Liver (tissue), 9 donors: ENCODE measurements around the gene PRCD. TPM values are rescaled to one million over a fixed set of nuclear protein-coding genes. Genes with fewer than 3 reads are reported as not detected.

Experiments used
- DNase-seq: peaks from one replicate; pipeline ENCODE4 v3.0.0-alpha.2; 2017; ENCODE audit warnings: low spot score
- H3K27ac ChIP-seq, 2 donors: one replicate each; pipeline ENCODE4 v1.7.0; 2013; ENCODE audit warnings: inconsistent platforms in 2 of 2, low read length in 2 of 2, control low read depth in 1 of 2, low read depth in 1 of 2, mild to moderate bottlenecking in 1 of 2
- H3K27me3 ChIP-seq, 4 donors: one replicate each; pipeline versions ENCODE4 v1.6.1 to v1.7.0; 2013; ENCODE audit warnings: low read length in 3 of 4, inconsistent platforms in 1 of 4, mild to moderate bottlenecking in 1 of 4, moderate library complexity in 1 of 4; ENCODE audit not compliant: control insufficient read depth in 4 of 4, insufficient read depth in 4 of 4
- H3K36me3 ChIP-seq, 4 donors: one replicate each; pipeline versions ENCODE4 v1.6.1 to v1.7.0; 2013; ENCODE audit warnings: low read length in 3 of 4, mild to moderate bottlenecking in 3 of 4, low read depth in 1 of 4, moderate library complexity in 1 of 4; ENCODE audit not compliant: control insufficient read depth in 4 of 4, insufficient read depth in 3 of 4
- H3K4me1 ChIP-seq, 4 donors: one replicate each; pipeline versions ENCODE4 v1.6.1 to v1.7.0; 2013; ENCODE audit warnings: low read length in 3 of 4, mild to moderate bottlenecking in 3 of 4, moderate library complexity in 1 of 4; ENCODE audit not compliant: control insufficient read depth in 4 of 4, insufficient read depth in 4 of 4
- H3K4me3 ChIP-seq, 3 donors: one replicate each; pipeline versions ENCODE4 v1.6.1 to v1.7.0; 2013; ENCODE audit warnings: low read length in 3 of 3, control low read depth in 1 of 3, low read depth in 1 of 3, mild to moderate bottlenecking in 1 of 3
- H3K9ac ChIP-seq, 2 donors: one replicate each; pipeline ENCODE4 v1.7.0; 2013; ENCODE audit warnings: low read length in 2 of 2, mild to moderate bottlenecking in 2 of 2, moderate library complexity in 2 of 2, control low read depth in 1 of 2, low read depth in 1 of 2
- H3K9me3 ChIP-seq, 4 donors: one replicate each; pipeline versions ENCODE4 v1.6.1 to v1.7.0; 2013; ENCODE audit warnings: low read length in 3 of 4; ENCODE audit not compliant: control insufficient read depth in 4 of 4
- EGR1 ChIP-seq, 2 donors: IDR thresholded peaks; 2 replicates each; pipeline ENCODE4 v1.6.1; 2016 to 2018; ENCODE audit warnings: antibody characterized with exemption in 2 of 2, low read depth in 2 of 2
- FOXA1 ChIP-seq: IDR thresholded peaks from 2 replicates; pipeline ENCODE4 v1.6.1; 2016; ENCODE audit warnings: antibody characterized with exemption
- FOXA2 ChIP-seq: IDR thresholded peaks from 2 replicates; pipeline ENCODE4 v1.6.1; 2016; ENCODE audit warnings: antibody characterized with exemption
- GABPA ChIP-seq, 2 donors: IDR thresholded peaks in 1 of 2; conservative IDR thresholded peaks in 1 of 2; 2 replicates each; pipeline ENCODE4 v1.6.1; 2016; ENCODE audit warnings: antibody characterized with exemption in 2 of 2, mild to moderate bottlenecking in 1 of 2, moderate library complexity in 1 of 2
- HNF4A ChIP-seq, 2 donors: conservative IDR thresholded peaks; 2 replicates each; pipeline ENCODE4 v1.6.1; 2016; ENCODE audit warnings: antibody characterized with exemption in 2 of 2, mild to moderate bottlenecking in 2 of 2
- HNF4G ChIP-seq: IDR thresholded peaks from 2 replicates; pipeline ENCODE4 v1.6.1; 2016; ENCODE audit warnings: antibody characterized with exemption
- JUND ChIP-seq, 2 donors: IDR thresholded peaks; 2 replicates each; pipeline ENCODE4 v1.6.1; 2016; ENCODE audit warnings: antibody characterized with exemption in 2 of 2
- NR2F2 ChIP-seq: IDR thresholded peaks from 2 replicates; pipeline ENCODE4 v1.6.1; 2016; ENCODE audit warnings: antibody characterized with exemption
- RAD21 ChIP-seq, 2 donors: IDR thresholded peaks; 2 replicates each; pipeline ENCODE4 v1.6.1; 2016; ENCODE audit warnings: antibody characterized with exemption in 2 of 2, mild to moderate bottlenecking in 2 of 2
- RXRA ChIP-seq, 2 donors: IDR thresholded peaks; 2 replicates each; pipeline ENCODE4 v1.6.1; 2017 to 2018; ENCODE audit warnings: antibody characterized with exemption in 2 of 2, mild to moderate bottlenecking in 1 of 2
- SP1 ChIP-seq: IDR thresholded peaks from 2 replicates; pipeline ENCODE4 v1.6.1; 2018; ENCODE audit warnings: antibody characterized with exemption, mild to moderate bottlenecking
- TAF1 ChIP-seq: conservative IDR thresholded peaks from 2 replicates; pipeline ENCODE4 v1.6.1; 2016; ENCODE audit warnings: antibody characterized with exemption, mild to moderate bottlenecking
- YY1 ChIP-seq: IDR thresholded peaks from 2 replicates; pipeline ENCODE4 v1.6.1; 2016; ENCODE audit warnings: antibody characterized with exemption, mild to moderate bottlenecking
- WGBS: extraction: QIAGEN DNeasy Blood & Tissue Kit; methylation state at CpG from one replicate; pipeline ENCODE4 v1.1.7; 2013; 5-methylcytosine and 5-hydroxymethylcytosine counted together
- polyA plus RNA-seq, 2 donors: library from polyadenylated mRNA; stranded (reverse) in 1 of 2; unstranded in 1 of 2; fragments of 200-250 nt in 1 of 2; fragments of >200 nt in 1 of 2; fragmentation: Nextera tagmentation in 1 of 2; extraction: Ambion mirVana in 1 of 2; gene quantifications; one replicate each; pipeline versions ENCODE4 v1.2.1 to v1.2.3, GENCODE V29; 2013 to 2015
- total RNA-seq, 2 donors: library from RNA; depleted of rRNA; stranded (reverse); fragments of >200 nt; gene quantifications; one replicate each; pipeline ENCODE4 v1.2.3, GENCODE V29; 2014
- TF ChIP-seq, protein P1 (sequence below): IDR thresholded peaks from 2 replicates; pipeline ENCODE4 v1.6.1; 2016; ENCODE audit warnings: antibody characterized with exemption
- TF ChIP-seq, protein P2 (sequence below): fragments of 150-350 bp; IDR thresholded peaks from 2 replicates; pipeline ENCODE4 v1.5.1; 2017; ENCODE audit warnings: improper control_type of control experiment, low read depth, low read length; ENCODE audit not compliant: missing input control
- TF ChIP-seq, protein P3 (sequence below): IDR thresholded peaks from 2 replicates; pipeline ENCODE4 v1.6.1; 2016; ENCODE audit warnings: antibody characterized with exemption
- TF ChIP-seq, protein P4 (sequence below): IDR thresholded peaks from 2 replicates; pipeline ENCODE4 v1.6.1; 2016; ENCODE audit warnings: antibody characterized with exemption
- TF ChIP-seq, protein P5 (sequence below): IDR thresholded peaks from 2 replicates; pipeline ENCODE4 v1.6.1; 2016; ENCODE audit warnings: antibody characterized with exemption, mild to moderate bottlenecking
- donor health status: healthy.
- donor health status: healthy.
- donor health status: healthy.
- donor health status: healthy.
- donor health status: healthy.

Gene PRCD
- total and polyA plus RNA-seq, 4 donors = 0.63 to 1.0 (median 0.75) TPM; not detected in 1

DNA sequence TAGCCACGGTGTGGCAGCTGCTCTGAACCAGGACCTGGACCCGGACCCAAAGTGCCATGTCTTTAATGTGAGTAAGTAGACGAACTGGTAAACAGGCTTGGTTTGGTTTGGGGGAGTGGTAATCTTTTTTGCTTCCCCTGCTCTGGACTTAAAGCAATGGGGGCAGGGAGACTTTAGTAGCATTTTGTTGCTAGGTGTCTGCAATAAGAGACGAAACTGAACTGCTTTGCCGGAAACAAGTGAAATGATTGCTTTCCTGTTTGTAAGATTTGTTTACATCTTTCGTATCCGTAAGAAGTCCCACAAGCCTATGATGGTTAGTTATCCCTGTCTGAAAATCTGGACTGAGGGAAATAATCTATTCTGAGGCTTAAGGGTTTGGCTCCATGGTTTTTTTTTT is 21.5 kb downstream of the PRCD start:
- Histone ChIP-seq H3K36me3 (peaks cover 4 to 27% (median 21%) of the 10 kb centered on the region in 4 donors), H3K9me3 (no peaks in the 10 kb centered on the region), H3K4me3 (no peak overlapping the region), H3K27ac (no peak overlapping the region), H3K27me3 (no peaks in the 10 kb centered on the region), H3K9ac (no peak overlapping the region), H3K4me1 (peaks cover 3 to 32% (median 16%) of the 10 kb centered on the region in 4 donors)
- WGBS = 72% methylated on average over 7 of the region's 7 CpGs
- TF ChIP-seq, protein P1, sequence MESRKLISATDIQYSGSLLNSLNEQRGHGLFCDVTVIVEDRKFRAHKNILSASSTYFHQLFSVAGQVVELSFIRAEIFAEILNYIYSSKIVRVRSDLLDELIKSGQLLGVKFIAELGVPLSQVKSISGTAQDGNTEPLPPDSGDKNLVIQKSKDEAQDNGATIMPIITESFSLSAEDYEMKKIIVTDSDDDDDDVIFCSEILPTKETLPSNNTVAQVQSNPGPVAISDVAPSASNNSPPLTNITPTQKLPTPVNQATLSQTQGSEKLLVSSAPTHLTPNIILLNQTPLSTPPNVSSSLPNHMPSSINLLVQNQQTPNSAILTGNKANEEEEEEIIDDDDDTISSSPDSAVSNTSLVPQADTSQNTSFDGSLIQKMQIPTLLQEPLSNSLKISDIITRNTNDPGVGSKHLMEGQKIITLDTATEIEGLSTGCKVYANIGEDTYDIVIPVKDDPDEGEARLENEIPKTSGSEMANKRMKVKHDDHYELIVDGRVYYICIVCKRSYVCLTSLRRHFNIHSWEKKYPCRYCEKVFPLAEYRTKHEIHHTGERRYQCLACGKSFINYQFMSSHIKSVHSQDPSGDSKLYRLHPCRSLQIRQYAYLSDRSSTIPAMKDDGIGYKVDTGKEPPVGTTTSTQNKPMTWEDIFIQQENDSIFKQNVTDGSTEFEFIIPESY = no peak
- TF ChIP-seq RAD21 (IDR thresholded peaks at IDR 0.05) = no peak
- DNase-seq = no peak

DNA sequence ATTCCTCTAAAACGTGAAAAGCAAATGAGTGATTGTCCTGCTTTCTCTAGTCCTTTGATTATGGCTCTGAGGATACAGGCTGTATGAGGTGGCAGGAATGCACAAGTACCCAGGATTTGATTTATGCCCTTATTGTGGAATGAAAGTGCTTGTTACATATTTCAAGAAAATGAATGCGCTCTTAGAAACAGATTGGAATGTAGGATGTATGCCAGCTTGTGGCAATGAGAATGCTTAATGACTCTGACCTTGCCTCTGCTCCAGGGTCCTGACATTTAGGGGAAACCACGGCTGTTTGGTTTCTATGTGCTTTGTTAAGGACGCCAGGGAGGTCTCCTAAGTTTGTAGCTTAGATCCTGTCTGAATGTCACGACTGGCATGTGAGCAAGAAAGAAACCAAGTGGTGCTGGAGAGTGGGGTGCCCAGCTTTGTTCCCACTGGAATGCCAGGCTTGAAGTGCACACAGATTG is 22.0 kb downstream of the PRCD start:
- peaks cover 0 to 33% (median 15%) of the 10 kb centered on the region in 4 donors for H3K4me1 ChIP-seq
- no peaks in the 10 kb centered on the region for H3K27me3 ChIP-seq
- no peak overlapping the region for H3K27ac ChIP-seq
- no peak overlapping the region for H3K9ac ChIP-seq
- 77% methylated on average over 5 of the region's 5 CpGs for WGBS
- no peak for TF ChIP-seq RAD21 (IDR thresholded peaks at IDR 0.05)
- TF ChIP-seq, protein P2, sequence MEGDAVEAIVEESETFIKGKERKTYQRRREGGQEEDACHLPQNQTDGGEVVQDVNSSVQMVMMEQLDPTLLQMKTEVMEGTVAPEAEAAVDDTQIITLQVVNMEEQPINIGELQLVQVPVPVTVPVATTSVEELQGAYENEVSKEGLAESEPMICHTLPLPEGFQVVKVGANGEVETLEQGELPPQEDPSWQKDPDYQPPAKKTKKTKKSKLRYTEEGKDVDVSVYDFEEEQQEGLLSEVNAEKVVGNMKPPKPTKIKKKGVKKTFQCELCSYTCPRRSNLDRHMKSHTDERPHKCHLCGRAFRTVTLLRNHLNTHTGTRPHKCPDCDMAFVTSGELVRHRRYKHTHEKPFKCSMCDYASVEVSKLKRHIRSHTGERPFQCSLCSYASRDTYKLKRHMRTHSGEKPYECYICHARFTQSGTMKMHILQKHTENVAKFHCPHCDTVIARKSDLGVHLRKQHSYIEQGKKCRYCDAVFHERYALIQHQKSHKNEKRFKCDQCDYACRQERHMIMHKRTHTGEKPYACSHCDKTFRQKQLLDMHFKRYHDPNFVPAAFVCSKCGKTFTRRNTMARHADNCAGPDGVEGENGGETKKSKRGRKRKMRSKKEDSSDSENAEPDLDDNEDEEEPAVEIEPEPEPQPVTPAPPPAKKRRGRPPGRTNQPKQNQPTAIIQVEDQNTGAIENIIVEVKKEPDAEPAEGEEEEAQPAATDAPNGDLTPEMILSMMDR = no peak
- TF ChIP-seq, protein P3, sequence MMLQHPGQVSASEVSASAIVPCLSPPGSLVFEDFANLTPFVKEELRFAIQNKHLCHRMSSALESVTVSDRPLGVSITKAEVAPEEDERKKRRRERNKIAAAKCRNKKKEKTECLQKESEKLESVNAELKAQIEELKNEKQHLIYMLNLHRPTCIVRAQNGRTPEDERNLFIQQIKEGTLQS = no peak
- no peak for TF ChIP-seq NR2F2
- TF ChIP-seq TAF1 = no peak
- TF ChIP-seq JUND (IDR thresholded peaks at IDR 0.05) = no peak
- no peak for TF ChIP-seq HNF4G
- TF ChIP-seq FOXA1 = no peak
- no peak for TF ChIP-seq HNF4A (conservative IDR thresholded peaks at IDR 0.05)
- TF ChIP-seq, protein P4, sequence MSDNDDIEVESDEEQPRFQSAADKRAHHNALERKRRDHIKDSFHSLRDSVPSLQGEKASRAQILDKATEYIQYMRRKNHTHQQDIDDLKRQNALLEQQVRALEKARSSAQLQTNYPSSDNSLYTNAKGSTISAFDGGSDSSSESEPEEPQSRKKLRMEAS = no peak
- TF ChIP-seq RXRA (IDR thresholded peaks at IDR 0.05) = no peak
- no peak overlapping the region for H3K4me3 ChIP-seq
- H3K36me3 ChIP-seq = peaks cover 4 to 27% (median 21%) of the 10 kb centered on the region in 4 donors
- no peaks in the 10 kb centered on the region for H3K9me3 ChIP-seq
- no peak for DNase-seq

DNA sequence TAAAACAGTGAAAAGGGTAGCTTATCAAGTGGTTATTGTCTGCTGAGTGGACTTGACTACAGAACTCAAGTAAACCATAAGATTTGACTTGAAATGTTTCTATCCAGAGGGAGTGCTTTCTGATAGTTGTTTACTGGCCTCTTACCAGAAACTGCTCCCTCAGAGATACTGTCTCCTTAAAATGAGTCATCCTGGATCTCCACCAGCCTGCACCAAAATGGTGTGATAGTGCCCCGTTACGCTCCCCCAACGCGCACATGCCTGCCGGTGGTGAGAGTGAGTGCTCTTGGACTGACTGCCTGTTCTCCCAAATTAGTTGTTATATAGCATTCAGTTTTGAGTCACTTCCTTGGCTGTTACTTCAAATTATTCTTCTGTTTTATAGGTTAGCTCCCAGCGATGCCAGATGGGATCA is 22.9 kb downstream of the PRCD start:
- 76% methylated on average over 6 of the region's 6 CpGs for WGBS
- H3K9me3 ChIP-seq = no peaks in the 10 kb centered on the region
- H3K27ac ChIP-seq = no peak overlapping the region
- no peak overlapping the region for H3K9ac ChIP-seq
- no peaks in the 10 kb centered on the region for H3K27me3 ChIP-seq
- no peak overlapping the region for H3K4me3 ChIP-seq
- TF ChIP-seq RAD21 (IDR thresholded peaks at IDR 0.05) (no peak), EGR1 (IDR thresholded peaks at IDR 0.05; ENCODE audit: low read depth in 2 of 2) (no peak), GABPA (IDR thresholded peaks at IDR 0.05 in 1 of 2, conservative IDR thresholded peaks at IDR 0.05 in 1 of 2) (no peak), FOXA2 (no peak), HNF4A (conservative IDR thresholded peaks at IDR 0.05) (no peak), NR2F2 (no peak), TAF1 (no peak), RXRA (IDR thresholded peaks at IDR 0.05) (no peak), HNF4G (no peak), FOXA1 (no peak), JUND (IDR thresholded peaks at IDR 0.05) (no peak), YY1 (no peak), SP1 (no peak)
- TF ChIP-seq, protein P5, sequence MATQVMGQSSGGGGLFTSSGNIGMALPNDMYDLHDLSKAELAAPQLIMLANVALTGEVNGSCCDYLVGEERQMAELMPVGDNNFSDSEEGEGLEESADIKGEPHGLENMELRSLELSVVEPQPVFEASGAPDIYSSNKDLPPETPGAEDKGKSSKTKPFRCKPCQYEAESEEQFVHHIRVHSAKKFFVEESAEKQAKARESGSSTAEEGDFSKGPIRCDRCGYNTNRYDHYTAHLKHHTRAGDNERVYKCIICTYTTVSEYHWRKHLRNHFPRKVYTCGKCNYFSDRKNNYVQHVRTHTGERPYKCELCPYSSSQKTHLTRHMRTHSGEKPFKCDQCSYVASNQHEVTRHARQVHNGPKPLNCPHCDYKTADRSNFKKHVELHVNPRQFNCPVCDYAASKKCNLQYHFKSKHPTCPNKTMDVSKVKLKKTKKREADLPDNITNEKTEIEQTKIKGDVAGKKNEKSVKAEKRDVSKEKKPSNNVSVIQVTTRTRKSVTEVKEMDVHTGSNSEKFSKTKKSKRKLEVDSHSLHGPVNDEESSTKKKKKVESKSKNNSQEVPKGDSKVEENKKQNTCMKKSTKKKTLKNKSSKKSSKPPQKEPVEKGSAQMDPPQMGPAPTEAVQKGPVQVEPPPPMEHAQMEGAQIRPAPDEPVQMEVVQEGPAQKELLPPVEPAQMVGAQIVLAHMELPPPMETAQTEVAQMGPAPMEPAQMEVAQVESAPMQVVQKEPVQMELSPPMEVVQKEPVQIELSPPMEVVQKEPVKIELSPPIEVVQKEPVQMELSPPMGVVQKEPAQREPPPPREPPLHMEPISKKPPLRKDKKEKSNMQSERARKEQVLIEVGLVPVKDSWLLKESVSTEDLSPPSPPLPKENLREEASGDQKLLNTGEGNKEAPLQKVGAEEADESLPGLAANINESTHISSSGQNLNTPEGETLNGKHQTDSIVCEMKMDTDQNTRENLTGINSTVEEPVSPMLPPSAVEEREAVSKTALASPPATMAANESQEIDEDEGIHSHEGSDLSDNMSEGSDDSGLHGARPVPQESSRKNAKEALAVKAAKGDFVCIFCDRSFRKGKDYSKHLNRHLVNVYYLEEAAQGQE = no peak
- TF ChIP-seq, protein P1 = no peak
- H3K36me3 ChIP-seq = peaks cover 4 to 27% (median 21%) of the 10 kb centered on the region in 4 donors
- peaks cover 0 to 37% (median 20%) of the 10 kb centered on the region in 4 donors for H3K4me1 ChIP-seq
- no peak for DNase-seq
